ENCODE data around the gene C22orf23. TPM values are rescaled to one million over a fixed set of nuclear protein-coding genes. Genes with fewer than 3 reads are reported as not detected.

The C22orf23 gene
- total RNA-seq, 1 experiment from 2014 or later = 0.47 TPM

DNA sequence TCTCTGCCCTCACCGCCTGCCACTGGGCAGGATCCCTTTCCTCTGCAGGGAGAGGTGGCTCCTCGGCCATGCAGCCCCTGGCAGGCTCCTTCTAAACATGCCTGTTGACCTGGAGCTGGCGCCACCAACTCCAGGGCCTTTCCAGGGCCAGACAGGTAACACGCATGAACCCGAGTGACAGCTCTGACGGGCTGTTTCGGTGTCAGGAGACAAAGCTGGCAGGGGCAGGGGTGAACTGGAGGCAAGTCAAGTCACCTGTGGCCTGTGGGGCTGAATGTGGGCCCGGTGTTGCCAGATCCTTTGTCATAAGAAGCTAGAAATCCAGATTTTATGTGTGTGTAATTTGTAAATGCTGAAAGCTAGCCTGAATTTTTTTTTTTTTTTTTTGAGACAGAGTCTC is 11.3 kb downstream of the C22orf23 start:
- DNase-seq (ENCODE audit: low read depth, low spot score) = no peak
- intact Hi-C loops (cut with micrococcal nuclease) = no loop called here
- no peaks in the 10 kb centered on the region for H3K9me3 ChIP-seq (ENCODE audit: control insufficient read depth in 1 of 2, insufficient read depth in 1 of 2, low read depth in 1 of 2, low read length in 2 of 2)
- POLR2A ChIA-PET = no interaction called here
- no peaks in the 10 kb centered on the region for H3K27me3 ChIP-seq (ENCODE audit: insufficient read depth, low read length)
- no peak overlapping the region for H2AFZ ChIP-seq (ENCODE audit: low read depth, low read length, poor library complexity, severe bottlenecking)
- H3K79me2 ChIP-seq (ENCODE audit: insufficient read depth, low read length) = no peaks in the 10 kb centered on the region
- no peak overlapping the region for H3K4me2 ChIP-seq (ENCODE audit: low read length)
- no peaks in the 10 kb centered on the region for H4K20me1 ChIP-seq (ENCODE audit: insufficient read depth)
- no peak overlapping the region for H3K9ac ChIP-seq (ENCODE audit: low read length)
- CTCF ChIA-PET = interaction anchor here (1.3 kb wide), 1 partner anchor 8 kb away, joined by 5 read pairs; no protein-coding TSS in a partner anchor
- H3K36me3 ChIP-seq (ENCODE audit: control insufficient read depth in 1 of 2, insufficient read depth in 2 of 2, low read length in 2 of 2) = peaks cover 5 to 15% of the 10 kb centered on the region in 2 experiments; a peak in 3 of 4 replicates
- BruUV-seq (replicated peaks) = no TSS peak
- H3K4me3 ChIP-seq (replicated peaks in 1 of 2; ENCODE audit: low read depth in 1 of 2, low read length in 2 of 2) = no peak overlapping the region
- no peaks in the 10 kb centered on the region for H3K9me2 ChIP-seq (ENCODE audit: insufficient read depth)
- TF ChIP-seq FOSL1 (IDR thresholded peaks at IDR 0.05; ENCODE audit: low read depth) (no peak), ELF1 (IDR thresholded peaks at IDR 0.05; ENCODE audit: borderline replicate concordance, low read depth) (no peak), REST (IDR thresholded peaks at IDR 0.05; ENCODE audit: low read depth) (no peak), RAD21 (IDR thresholded peaks at IDR 0.05; ENCODE audit: low read depth) (no peak), YY1 (IDR thresholded peaks at IDR 0.05; ENCODE audit: extremely low read depth, insufficient replicate concordance, low read depth, low read length) (no peak), JUND (IDR thresholded peaks at IDR 0.05) (no peak), EGR1 (IDR thresholded peaks at IDR 0.05; ENCODE audit: low read depth) (no peak), POLR2AphosphoS5 (IDR thresholded peaks at IDR 0.05; ENCODE audit: low read depth, low read length) (no peak), ATF3 (IDR thresholded peaks at IDR 0.05) (no peak), ZNF274 (IDR thresholded peaks at IDR 0.05; ENCODE audit: low read depth, low read length) (no peak), POLR2A (IDR thresholded peaks at IDR 0.05; ENCODE audit: borderline replicate concordance, extremely low read depth, insufficient read depth, insufficient read length) (no peak), SP1 (IDR thresholded peaks at IDR 0.05; ENCODE audit: low read depth) (no peak)
- H3K4me1 ChIP-seq (ENCODE audit: control insufficient read depth in 1 of 2, insufficient read depth in 2 of 2, low read length in 2 of 2) = no peaks in the 10 kb centered on the region
- no peak overlapping the region for H3K27ac ChIP-seq (ENCODE audit: low read depth, low read length)
- no peak for ATAC-seq
- RAD21 ChIA-PET (ENCODE audit: low non-redundant PET in 1 of 2, low total read pairs in 2 of 2, uncharacterized antibody in 2 of 2, unreplicated experiment in 2 of 2) = no interaction called here
